ENCODE measurements around the gene CCDC178.

CCDC178 gene

DNA sequence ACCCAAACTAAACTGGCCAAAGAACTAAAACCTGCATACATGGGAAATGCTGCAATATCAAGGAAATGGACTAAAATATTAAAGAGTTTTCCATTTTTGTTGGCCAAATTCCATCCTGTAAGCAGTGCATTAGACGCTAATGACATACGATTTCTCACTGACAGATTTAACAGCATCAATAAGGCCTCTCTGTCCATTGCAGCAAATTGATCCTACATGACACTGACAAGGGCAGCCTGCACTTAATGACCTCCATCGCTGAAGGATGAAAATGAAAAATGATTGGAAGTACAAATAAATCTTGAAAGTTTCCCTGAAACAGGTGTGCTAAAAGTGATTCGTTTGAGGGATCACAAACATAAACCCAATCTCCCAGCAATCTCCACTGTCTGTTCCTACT lies 350.1 kb downstream of the CCDC178 start:
- no peak overlapping the region for H2BK15ac ChIP-seq (replicated peaks; ENCODE audit: low read depth)
- no peak overlapping the region for H2BK120ac ChIP-seq (ENCODE audit: low read depth, low read length)
- no peak overlapping the region for H3K23ac ChIP-seq (ENCODE audit: low read length)
- no peak for DNase-seq
- H3K79me1 ChIP-seq (ENCODE audit: low read length): no peaks in the 10 kb centered on the region
- H4K8ac ChIP-seq (ENCODE audit: low read depth, low read length): no peak overlapping the region
- H2AK5ac ChIP-seq (ENCODE audit: low read length): no peak overlapping the region
- H3K27me3 ChIP-seq (ENCODE audit: insufficient read depth, low read length, poor library complexity): no peaks in the 10 kb centered on the region
- no peak overlapping the region for H3K27ac ChIP-seq (ENCODE audit: low read depth, low read length)
- no peak overlapping the region for H3K4me2 ChIP-seq (ENCODE audit: low read length)
- H2BK5ac ChIP-seq (ENCODE audit: low read length): no peak overlapping the region
- H4K5ac ChIP-seq (ENCODE audit: low read length): no peak overlapping the region
- no peaks in the 10 kb centered on the region for H3K4me1 ChIP-seq (ENCODE audit: control insufficient read depth, low read depth, low read length)
- no peak overlapping the region for H3K4me3 ChIP-seq (ENCODE audit: low read length)
- H3K79me2 ChIP-seq (ENCODE audit: control insufficient read depth, insufficient read depth, low read length): no peaks in the 10 kb centered on the region
- H3K9ac ChIP-seq (ENCODE audit: low read length): no peak overlapping the region
- no peak overlapping the region for H3K18ac ChIP-seq (ENCODE audit: low read length)
- H3K4ac ChIP-seq (ENCODE audit: low read depth, low read length): no peak overlapping the region
- H3K56ac ChIP-seq (ENCODE audit: low read length): no peak overlapping the region
- no CpG with 5 or more reads among the region's 4 CpGs for WGBS (ENCODE audit: extremely low coverage, insufficient coverage, low lambda C conversion rate)
- H3K36me3 ChIP-seq (ENCODE audit: control insufficient read depth, insufficient read depth, low read length): no peaks in the 10 kb centered on the region

DNA sequence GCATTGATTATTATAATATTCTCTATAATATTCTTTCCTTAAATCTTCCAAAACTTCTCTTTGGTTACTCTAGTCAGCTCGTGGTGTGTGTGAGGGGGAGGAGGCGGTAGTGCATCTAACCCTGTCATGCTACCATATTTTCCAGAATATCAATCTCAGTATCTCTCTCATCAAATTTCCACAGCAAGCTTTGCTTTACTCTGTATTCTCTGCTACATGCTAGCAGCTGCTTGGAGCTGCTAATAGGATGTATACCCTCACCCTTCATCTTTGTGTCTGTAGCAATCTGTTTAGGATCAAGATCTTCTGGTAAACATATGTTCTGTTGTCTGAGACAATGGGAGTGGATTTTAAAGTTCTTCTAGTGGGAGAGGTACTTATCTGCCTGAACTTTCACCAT lies 363.9 kb downstream of the CCDC178 start:
- H3K18ac ChIP-seq (ENCODE audit: low read length): no peak overlapping the region
- DNase-seq: no peak

DNA sequence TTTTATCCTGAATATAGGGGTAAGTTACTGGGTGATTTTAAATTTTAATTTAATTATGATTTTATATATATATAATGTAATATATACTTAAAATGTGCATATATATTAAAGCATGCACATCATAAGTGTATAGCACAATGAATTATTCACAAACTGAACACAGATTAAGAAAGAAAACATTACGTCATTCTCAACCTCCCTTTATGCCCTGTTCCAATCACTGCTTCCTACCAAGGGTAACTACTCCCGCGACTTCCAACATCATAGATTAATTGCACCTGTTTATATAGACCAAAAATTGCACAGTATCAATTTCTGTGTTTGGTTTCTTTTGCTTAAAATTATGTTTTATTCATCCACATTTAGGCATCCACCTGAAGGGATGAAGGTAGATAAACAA lies 366.4 kb downstream of the CCDC178 start:
- no peak overlapping the region for H3K27ac ChIP-seq (ENCODE audit: low read depth, low read length)
- WGBS (ENCODE audit: extremely low coverage, insufficient coverage, low lambda C conversion rate): no CpG with 5 or more reads among the region's 3 CpGs
- H3K18ac ChIP-seq (ENCODE audit: low read length): no peak overlapping the region

More for the DNA sequence above, 363.9 kb downstream of the CCDC178 start:
- Histone ChIP-seq H3K4me1 (ENCODE audit: control insufficient read depth, low read depth, low read length) (no peaks in the 10 kb centered on the region), H3K36me3 (ENCODE audit: control insufficient read depth, insufficient read depth, low read length) (no peaks in the 10 kb centered on the region), H3K4me3 (ENCODE audit: low read length) (no peak overlapping the region), H4K5ac (ENCODE audit: low read length) (no peak overlapping the region), H2BK15ac (replicated peaks; ENCODE audit: low read depth) (no peak overlapping the region), H3K79me1 (ENCODE audit: low read length) (no peaks in the 10 kb centered on the region), H3K27ac (ENCODE audit: low read depth, low read length) (no peak overlapping the region), H3K4ac (ENCODE audit: low read depth, low read length) (no peak overlapping the region), H3K56ac (ENCODE audit: low read length) (no peak overlapping the region), H3K4me2 (ENCODE audit: low read length) (no peak overlapping the region), H4K8ac (ENCODE audit: low read depth, low read length) (no peak overlapping the region), H3K27me3 (ENCODE audit: insufficient read depth, low read length, poor library complexity) (no peaks in the 10 kb centered on the region), H3K79me2 (ENCODE audit: control insufficient read depth, insufficient read depth, low read length) (no peaks in the 10 kb centered on the region), H2BK5ac (ENCODE audit: low read length) (no peak overlapping the region), H2AK5ac (ENCODE audit: low read length) (no peak overlapping the region), H3K9ac (ENCODE audit: low read length) (no peak overlapping the region), H3K23ac (ENCODE audit: low read length) (no peak overlapping the region), H2BK120ac (ENCODE audit: low read depth, low read length) (no peak overlapping the region)
- no CpG with 5 or more reads among the region's 2 CpGs for whole genome bisulfite sequencing (ENCODE audit: extremely low coverage, insufficient coverage, low lambda C conversion rate)

GRCh38 chr18:33062834-33063364 lies 377.6 kb downstream of the CCDC178 start:
- Histone ChIP-seq H3K4me2 (ENCODE audit: low read length) (no peak overlapping the region), H3K27me3 (ENCODE audit: insufficient read depth, low read length, poor library complexity) (no peaks in the 10 kb centered on the region), H4K5ac (ENCODE audit: low read length) (no peak overlapping the region), H3K23ac (ENCODE audit: low read length) (no peak overlapping the region), H3K56ac (ENCODE audit: low read length) (no peak overlapping the region), H3K4me3 (ENCODE audit: low read length) (no peak overlapping the region), H2BK120ac (ENCODE audit: low read depth, low read length) (no peak overlapping the region), H3K4me1 (ENCODE audit: control insufficient read depth, low read depth, low read length) (no peaks in the 10 kb centered on the region), H3K79me2 (ENCODE audit: control insufficient read depth, insufficient read depth, low read length) (no peaks in the 10 kb centered on the region), H2BK15ac (replicated peaks; ENCODE audit: low read depth) (no peak overlapping the region), H3K36me3 (ENCODE audit: control insufficient read depth, insufficient read depth, low read length) (no peaks in the 10 kb centered on the region), H3K4ac (ENCODE audit: low read depth, low read length) (no peak overlapping the region), H3K18ac (ENCODE audit: low read length) (no peak overlapping the region), H3K79me1 (ENCODE audit: low read length) (no peaks in the 10 kb centered on the region), H3K9ac (ENCODE audit: low read length) (no peak overlapping the region), H2BK5ac (ENCODE audit: low read length) (no peak overlapping the region), H4K8ac (ENCODE audit: low read depth, low read length) (no peak overlapping the region), H3K27ac (ENCODE audit: low read depth, low read length) (no peak overlapping the region), H2AK5ac (ENCODE audit: low read length) (no peak overlapping the region)
- WGBS (ENCODE audit: extremely low coverage, insufficient coverage, low lambda C conversion rate): no CpG with 5 or more reads among the region's 6 CpGs
- DNase-seq: no peak

More for the DNA sequence above, 366.4 kb downstream of the CCDC178 start:
- no peaks in the 10 kb centered on the region for H3K79me1 ChIP-seq (ENCODE audit: low read length)
- H3K9ac ChIP-seq (ENCODE audit: low read length): no peak overlapping the region
- H4K5ac ChIP-seq (ENCODE audit: low read length): no peak overlapping the region
- no peak overlapping the region for H3K56ac ChIP-seq (ENCODE audit: low read length)
- H2BK5ac ChIP-seq (ENCODE audit: low read length): no peak overlapping the region
- H3K4me3 ChIP-seq (ENCODE audit: low read length): no peak overlapping the region
- no peaks in the 10 kb centered on the region for H3K27me3 ChIP-seq (ENCODE audit: insufficient read depth, low read length, poor library complexity)
- no peak overlapping the region for H2BK120ac ChIP-seq (ENCODE audit: low read depth, low read length)
- no peak for DNase-seq
- H3K4me1 ChIP-seq (ENCODE audit: control insufficient read depth, low read depth, low read length): no peaks in the 10 kb centered on the region
- H3K23ac ChIP-seq (ENCODE audit: low read length): no peak overlapping the region
- H2BK15ac ChIP-seq (replicated peaks; ENCODE audit: low read depth): no peak overlapping the region
- H3K36me3 ChIP-seq (ENCODE audit: control insufficient read depth, insufficient read depth, low read length): no peaks in the 10 kb centered on the region
- H4K8ac ChIP-seq (ENCODE audit: low read depth, low read length): no peak overlapping the region
- H3K4me2 ChIP-seq (ENCODE audit: low read length): no peak overlapping the region
- H2AK5ac ChIP-seq (ENCODE audit: low read length): no peak overlapping the region
- H3K4ac ChIP-seq (ENCODE audit: low read depth, low read length): no peak overlapping the region
- H3K79me2 ChIP-seq (ENCODE audit: control insufficient read depth, insufficient read depth, low read length): no peaks in the 10 kb centered on the region

DNA sequence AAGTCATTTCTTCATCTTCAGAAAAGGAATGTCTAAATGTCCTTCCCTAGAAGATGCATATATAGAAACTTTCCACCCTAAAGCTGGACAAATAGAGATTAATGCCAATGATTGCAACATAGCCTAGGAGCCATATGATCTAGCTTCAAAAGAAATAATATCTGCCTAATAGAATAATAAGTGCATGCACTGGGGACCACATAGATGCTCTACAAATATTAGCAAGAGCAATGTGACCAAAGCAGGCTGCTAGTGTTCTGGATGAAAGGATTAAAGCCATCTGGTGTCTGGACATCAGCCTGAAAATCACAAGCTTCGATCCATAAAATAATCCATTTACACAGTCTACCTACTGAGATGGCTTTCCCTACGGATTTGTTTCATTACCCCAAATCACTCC lies 387.6 kb downstream of the CCDC178 start:
- Histone ChIP-seq H3K79me2 (ENCODE audit: control insufficient read depth, insufficient read depth, low read length) (no peaks in the 10 kb centered on the region), H3K56ac (ENCODE audit: low read length) (no peak overlapping the region), H3K4ac (ENCODE audit: low read depth, low read length) (no peak overlapping the region), H3K4me1 (ENCODE audit: control insufficient read depth, low read depth, low read length) (no peaks in the 10 kb centered on the region), H3K4me3 (ENCODE audit: low read length) (no peak overlapping the region), H3K9ac (ENCODE audit: low read length) (no peak overlapping the region), H2BK120ac (ENCODE audit: low read depth, low read length) (no peak overlapping the region), H3K23ac (ENCODE audit: low read length) (no peak overlapping the region), H2BK5ac (ENCODE audit: low read length) (no peak overlapping the region), H3K79me1 (ENCODE audit: low read length) (no peaks in the 10 kb centered on the region), H3K36me3 (ENCODE audit: control insufficient read depth, insufficient read depth, low read length) (no peaks in the 10 kb centered on the region), H3K27me3 (ENCODE audit: insufficient read depth, low read length, poor library complexity) (no peaks in the 10 kb centered on the region), H2AK5ac (ENCODE audit: low read length) (no peak overlapping the region), H2BK15ac (replicated peaks; ENCODE audit: low read depth) (no peak overlapping the region), H4K5ac (ENCODE audit: low read length) (no peak overlapping the region), H4K8ac (ENCODE audit: low read depth, low read length) (no peak overlapping the region), H3K4me2 (ENCODE audit: low read length) (no peak overlapping the region), H3K18ac (ENCODE audit: low read length) (no peak overlapping the region), H3K27ac (ENCODE audit: low read depth, low read length) (no peak overlapping the region)
- no CpG with 5 or more reads among the region's 2 CpGs for WGBS (ENCODE audit: extremely low coverage, insufficient coverage, low lambda C conversion rate)
- no peak for DNase-seq

DNA sequence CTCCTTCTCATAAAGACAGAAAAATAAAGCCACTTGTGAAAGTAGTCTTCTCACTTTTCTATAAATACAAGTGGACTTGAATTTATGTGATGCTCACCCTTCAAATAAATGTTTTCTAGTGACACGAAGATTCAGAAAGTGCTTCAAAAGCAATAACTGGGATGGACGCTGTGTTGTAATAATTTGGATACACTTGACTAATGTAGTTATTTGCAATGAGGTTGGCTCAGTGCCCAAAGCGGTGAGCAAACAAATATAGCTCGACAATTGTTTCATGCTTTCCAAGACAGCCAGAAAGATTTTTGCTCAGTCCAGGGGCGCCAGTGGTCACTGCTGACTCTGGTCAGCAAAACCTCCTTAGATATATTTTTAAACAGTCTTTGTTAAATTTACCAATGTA lies 389.1 kb downstream of the CCDC178 start:
- H2BK120ac ChIP-seq (ENCODE audit: low read depth, low read length): no peak overlapping the region
- WGBS (ENCODE audit: extremely low coverage, insufficient coverage, low lambda C conversion rate): no CpG with 5 or more reads among the region's 5 CpGs
- H3K79me1 ChIP-seq (ENCODE audit: low read length): no peaks in the 10 kb centered on the region
- H3K23ac ChIP-seq (ENCODE audit: low read length): no peak overlapping the region
- H3K18ac ChIP-seq (ENCODE audit: low read length): no peak overlapping the region
- H3K9ac ChIP-seq (ENCODE audit: low read length): no peak overlapping the region
- no peaks in the 10 kb centered on the region for H3K4me1 ChIP-seq (ENCODE audit: control insufficient read depth, low read depth, low read length)
- no peak overlapping the region for H3K27ac ChIP-seq (ENCODE audit: low read depth, low read length)
- H3K4ac ChIP-seq (ENCODE audit: low read depth, low read length): no peak overlapping the region
- no peaks in the 10 kb centered on the region for H3K27me3 ChIP-seq (ENCODE audit: insufficient read depth, low read length, poor library complexity)
- H2AK5ac ChIP-seq (ENCODE audit: low read length): no peak overlapping the region
- H4K5ac ChIP-seq (ENCODE audit: low read length): no peak overlapping the region
- H2BK15ac ChIP-seq (replicated peaks; ENCODE audit: low read depth): no peak overlapping the region
- H3K56ac ChIP-seq (ENCODE audit: low read length): no peak overlapping the region
- H3K36me3 ChIP-seq (ENCODE audit: control insufficient read depth, insufficient read depth, low read length): no peaks in the 10 kb centered on the region
- H2BK5ac ChIP-seq (ENCODE audit: low read length): no peak overlapping the region
- no peak overlapping the region for H4K8ac ChIP-seq (ENCODE audit: low read depth, low read length)
- H3K4me3 ChIP-seq (ENCODE audit: low read length): no peak overlapping the region
- no peak overlapping the region for H3K4me2 ChIP-seq (ENCODE audit: low read length)
- no peaks in the 10 kb centered on the region for H3K79me2 ChIP-seq (ENCODE audit: control insufficient read depth, insufficient read depth, low read length)
- DNase-seq: no peak
